ENCODE data around the gene ST8SIA5.

ST8SIA5 gene

DNA sequence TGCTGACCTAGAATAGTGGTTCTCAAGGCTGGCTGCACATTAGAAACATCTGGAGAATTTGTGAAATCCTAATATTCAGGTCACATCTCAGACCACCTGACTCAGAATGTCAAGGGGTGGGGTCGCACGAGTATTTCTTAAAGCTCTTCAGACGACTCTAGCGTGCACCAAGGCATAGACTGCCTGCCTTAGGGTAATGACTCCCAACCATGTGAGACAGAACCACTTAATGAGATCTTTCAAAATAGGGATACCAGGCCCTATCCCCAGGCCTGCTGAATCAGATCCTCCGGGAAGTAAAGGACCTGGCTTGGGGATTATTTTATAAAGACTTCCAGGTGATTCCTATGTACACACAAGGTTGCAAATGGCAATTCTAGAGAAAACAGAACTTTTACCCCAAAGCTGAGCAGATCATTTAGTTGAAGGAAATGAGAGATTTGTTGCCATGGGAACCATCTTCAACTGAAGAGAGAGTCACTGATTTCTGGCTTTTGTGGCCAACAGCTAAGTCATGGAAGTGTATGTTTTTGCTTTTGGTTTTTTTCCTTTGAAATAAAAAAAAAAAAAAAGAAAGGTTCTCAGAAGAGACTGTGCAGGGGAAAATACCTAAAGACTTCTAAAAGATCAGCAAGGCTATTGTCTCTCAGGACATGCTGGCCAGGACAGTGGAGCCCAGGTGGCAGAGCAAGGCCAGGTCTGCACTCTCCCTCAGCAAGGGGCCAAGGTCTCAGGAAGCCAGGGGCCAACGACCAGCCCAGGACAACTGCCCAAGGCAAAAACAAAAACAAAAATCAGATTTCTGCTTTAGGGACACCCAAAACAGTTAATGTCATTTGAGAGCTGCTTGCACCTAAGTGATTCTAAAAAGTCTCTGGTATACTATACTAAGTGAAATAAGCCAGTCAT is 84.5 kb downstream of the ST8SIA5 start:
- DNase-seq (ENCODE audit: low spot score): no peak

DNA sequence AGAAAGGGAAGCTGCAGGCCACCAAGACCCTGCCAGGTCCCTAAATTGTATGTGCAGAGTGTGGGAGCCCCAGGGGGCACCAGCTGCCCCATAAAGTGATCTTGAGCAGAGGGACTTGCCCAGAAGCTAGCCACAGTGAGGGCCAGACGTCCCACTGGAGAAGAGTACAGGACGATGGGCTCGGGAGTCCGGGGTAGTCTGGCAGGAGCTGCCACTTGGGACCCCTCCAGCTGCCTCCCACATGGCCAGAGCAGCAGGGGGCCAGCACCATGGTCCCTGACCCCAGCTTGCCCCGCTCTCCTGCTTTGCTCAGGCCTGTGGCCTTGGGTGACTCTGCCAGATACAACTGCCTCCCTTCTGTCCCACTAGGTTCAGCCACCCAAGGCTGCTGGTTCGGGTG is 88.2 kb downstream of the ST8SIA5 start:
- DNase-seq (ENCODE audit: low spot score): no peak

GRCh38 chr18:46668135-46668534 is 88.7 kb downstream of the ST8SIA5 start:
- no peak for DNase-seq (ENCODE audit: low spot score)

- no peak for DNase-seq (ENCODE audit: low spot score)
These were observed 93.3 kb downstream of the ST8SIA5 start for GRCh38 chr18:46663539-46663938.

- DNase-seq (ENCODE audit: low spot score): no peak
These were observed 95.7 kb downstream of the ST8SIA5 start for GRCh38 chr18:46660957-46661749.

- no peak for DNase-seq (ENCODE audit: low spot score)
These were observed 97.4 kb downstream of the ST8SIA5 start for GRCh38 chr18:46659484-46659883.

- no peak for DNase-seq (ENCODE audit: low spot score)
These were observed 99.5 kb downstream of the ST8SIA5 start, which contains the start of gene LOXHD1 for GRCh38 chr18:46657115-46657955. Gene LOXHD1, minus strand, starts transcription at chr18:46657220. Its CDS starts 187 bp downstream, at chr18:46657033.

DNA sequence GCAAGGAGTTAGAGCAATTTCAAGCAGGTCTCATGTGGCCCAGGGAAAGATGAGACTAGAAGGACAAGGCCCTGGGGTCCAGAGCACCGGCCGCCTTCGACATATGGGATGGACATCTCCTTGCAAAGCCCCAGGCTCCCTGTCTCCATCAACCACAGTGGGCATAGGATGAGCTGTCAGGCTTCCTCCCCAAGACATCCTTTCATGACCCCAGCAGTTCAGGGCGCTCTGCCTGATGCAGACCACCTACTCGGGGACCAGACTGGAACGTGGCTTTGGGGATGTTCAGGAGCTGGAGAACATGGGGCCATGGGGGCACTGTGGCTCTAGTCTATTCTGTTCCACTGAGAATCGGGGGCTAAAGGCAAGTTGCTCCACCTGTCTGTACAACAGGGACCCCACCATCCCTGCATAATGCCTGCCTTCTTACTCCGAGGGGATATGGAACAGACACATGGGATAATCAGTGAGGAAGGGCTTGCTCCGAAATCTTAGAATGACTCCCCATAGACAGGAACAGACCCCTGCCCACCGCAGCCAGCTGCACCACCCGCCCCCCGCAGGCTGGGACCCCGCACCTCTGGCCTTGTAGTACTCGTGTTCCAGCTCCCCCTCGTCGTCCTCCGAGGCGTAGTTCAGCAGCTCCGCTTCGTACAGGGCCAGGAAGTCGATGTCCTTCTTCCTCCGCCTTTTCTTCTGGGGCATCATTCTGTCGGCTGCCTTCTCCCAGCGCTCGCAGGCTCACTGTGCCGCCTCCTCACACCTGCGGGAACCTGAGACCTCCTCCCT is 100.3 kb downstream of the ST8SIA5 start:
- no peak for DNase-seq (ENCODE audit: low spot score)

- DNase-seq (ENCODE audit: low spot score): no peak
These were observed 104.5 kb downstream of the ST8SIA5 start for GRCh38 chr18:46652372-46652771.

- DNase-seq (ENCODE audit: low spot score): no peak
These were observed 106.2 kb downstream of the ST8SIA5 start for GRCh38 chr18:46650681-46651080.

GRCh38 chr18:46649071-46649862 is 107.6 kb downstream of the ST8SIA5 start:
- DNase-seq (ENCODE audit: low spot score): no peak

- DNase-seq (ENCODE audit: low spot score): no peak
These were observed 110.4 kb downstream of the ST8SIA5 start for GRCh38 chr18:46646468-46646867.

GRCh38 chr18:46642561-46642960 is 114.3 kb downstream of the ST8SIA5 start:
- DNase-seq (ENCODE audit: low spot score): no peak

DNA sequence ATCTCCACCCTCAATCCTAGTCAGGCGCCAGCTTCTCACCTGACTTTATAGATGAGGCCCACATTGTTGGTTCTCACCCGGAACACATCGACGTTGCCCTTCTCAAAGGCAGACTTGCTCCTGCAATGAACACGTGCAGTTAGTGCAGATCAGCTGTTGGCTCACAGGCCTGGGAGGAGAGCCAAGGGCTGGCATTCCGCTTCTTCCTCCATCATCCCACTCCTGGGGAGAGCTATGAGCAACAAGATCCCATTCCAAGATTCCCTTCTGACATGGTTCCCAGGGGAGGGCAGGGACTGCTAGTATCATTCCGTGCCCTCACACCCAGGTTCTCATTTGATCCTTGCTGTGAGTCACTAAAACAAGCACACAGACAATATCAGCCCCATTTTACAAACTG is 114.9 kb downstream of the ST8SIA5 start:
- no peak for DNase-seq (ENCODE audit: low spot score)

GRCh38 chr18:46639386-46639785 is 117.5 kb downstream of the ST8SIA5 start:
- no peak for DNase-seq (ENCODE audit: low spot score)

GRCh38 chr18:46636040-46636630 is 120.7 kb downstream of the ST8SIA5 start:
- DNase-seq (ENCODE audit: low spot score): no peak

DNA sequence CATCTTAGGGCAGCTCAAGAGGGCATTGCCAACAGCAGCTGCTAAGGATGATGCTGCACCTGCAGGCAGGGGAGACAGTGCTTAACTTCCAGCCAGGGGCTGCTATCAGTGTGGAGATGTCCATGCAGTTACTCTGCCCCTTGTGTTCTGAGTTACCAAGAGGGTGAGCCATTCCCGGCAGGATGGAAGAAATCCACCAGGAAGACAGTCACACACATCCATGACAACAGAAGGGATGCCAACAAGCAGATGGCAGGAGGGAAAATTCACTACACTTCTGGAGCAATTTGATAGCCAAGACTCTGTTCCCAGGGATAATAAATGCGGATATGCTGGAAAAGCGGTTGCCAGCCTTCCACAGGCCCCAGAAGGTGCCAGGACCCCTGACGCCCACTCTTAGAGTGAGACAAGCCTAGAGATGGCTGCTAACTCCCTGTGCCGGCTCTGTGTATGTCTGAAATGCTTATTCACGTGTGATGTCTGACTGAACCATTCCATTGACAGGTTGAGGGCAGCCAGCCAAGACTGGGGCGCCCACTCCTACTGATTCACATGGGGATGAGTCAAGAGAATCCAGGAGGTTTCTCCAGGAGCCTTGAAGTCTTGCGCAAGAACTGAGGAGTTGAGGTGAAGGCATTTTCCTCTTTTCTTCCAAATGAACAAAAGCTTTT is 124.3 kb downstream of the ST8SIA5 start:
- DNase-seq (ENCODE audit: low spot score): peak; percentile 53

- DNase-seq (ENCODE audit: low spot score): no peak
These were observed 125.9 kb downstream of the ST8SIA5 start for GRCh38 chr18:46630991-46631390.

DNA sequence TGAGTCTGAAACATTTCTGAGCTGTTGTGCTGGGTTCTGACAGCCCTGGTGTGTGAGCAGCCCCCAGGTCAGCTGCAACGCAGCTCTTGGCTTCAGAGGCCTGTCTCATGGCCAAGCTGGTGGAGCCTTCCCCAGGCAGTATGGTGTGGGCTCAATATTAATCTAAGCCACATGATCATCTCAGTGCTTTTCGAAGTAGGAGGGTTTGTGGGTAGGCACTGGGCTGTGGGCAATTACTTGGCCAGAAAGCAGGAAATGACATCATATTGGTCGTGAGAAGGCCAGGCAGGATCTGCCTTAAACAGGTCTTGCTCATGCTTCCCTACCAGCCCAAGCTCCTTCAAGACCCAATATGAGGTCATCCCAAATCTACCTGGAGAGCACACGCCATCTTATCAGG is 126.7 kb downstream of the ST8SIA5 start:
- DNase-seq (ENCODE audit: low spot score): no peak
